Measurements from ENCODE around the gene ACTN2. TPM values are rescaled to one million over a fixed set of nuclear protein-coding genes. Genes with fewer than 3 reads are reported as not detected.

ACTN2 gene
- total RNA-seq, 2 experiments from 2014 or later = 0.28 TPM; not detected in 1

DNA sequence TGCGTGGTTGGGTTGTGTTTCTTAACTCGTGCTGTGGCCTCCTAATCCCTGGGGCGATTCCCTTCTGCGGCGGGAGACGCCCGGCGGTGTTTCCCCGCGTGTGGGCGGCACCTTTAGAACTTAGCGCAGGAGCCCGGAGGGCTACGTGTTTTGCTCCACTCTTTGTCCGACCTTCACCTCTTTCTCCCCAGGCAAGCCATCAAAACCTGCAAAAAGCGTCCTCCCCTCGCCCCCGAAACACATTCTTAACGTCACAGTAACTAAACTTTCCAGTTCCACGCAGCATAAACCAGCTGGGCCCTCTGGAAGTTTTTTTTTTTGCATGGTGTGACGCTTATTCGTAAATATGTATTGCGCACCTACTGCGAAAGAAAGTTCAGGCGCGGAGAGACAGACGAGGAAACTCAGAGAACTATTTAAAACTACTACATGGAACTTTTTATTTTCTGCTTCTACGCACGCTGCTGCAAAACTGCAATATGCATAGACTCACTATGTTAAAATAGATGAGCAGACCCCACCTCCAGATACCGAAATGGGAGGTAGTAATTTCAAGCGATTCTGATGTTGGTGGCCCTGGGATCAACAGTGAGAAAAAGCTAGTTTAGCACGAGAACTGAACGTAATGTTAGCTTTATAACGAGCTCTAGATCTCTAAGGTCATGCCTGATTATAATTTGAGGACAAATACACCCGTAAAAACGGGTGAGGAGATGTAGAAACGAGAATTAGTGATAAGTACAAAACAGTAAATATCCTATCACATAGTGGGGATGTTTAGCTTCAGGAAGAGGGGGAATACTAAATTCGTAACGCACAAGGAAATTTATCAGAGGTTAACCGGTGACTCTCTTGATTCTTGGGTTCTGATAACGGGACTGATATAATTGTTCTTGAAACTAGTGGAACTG lies 109.7 kb downstream of the ACTN2 start:
- H3K27me3 ChIP-seq (ENCODE audit: control insufficient read depth in 1 of 2, insufficient read depth in 2 of 2, low read length in 2 of 2) = peaks cover 0 to 4% of the 10 kb centered on the region in 2 experiments
- CTCF ChIA-PET = interaction anchor here (1.6 kb wide), 1 partner anchor 36 kb away, joined by 5 read pairs; no protein-coding TSS in a partner anchor

DNA sequence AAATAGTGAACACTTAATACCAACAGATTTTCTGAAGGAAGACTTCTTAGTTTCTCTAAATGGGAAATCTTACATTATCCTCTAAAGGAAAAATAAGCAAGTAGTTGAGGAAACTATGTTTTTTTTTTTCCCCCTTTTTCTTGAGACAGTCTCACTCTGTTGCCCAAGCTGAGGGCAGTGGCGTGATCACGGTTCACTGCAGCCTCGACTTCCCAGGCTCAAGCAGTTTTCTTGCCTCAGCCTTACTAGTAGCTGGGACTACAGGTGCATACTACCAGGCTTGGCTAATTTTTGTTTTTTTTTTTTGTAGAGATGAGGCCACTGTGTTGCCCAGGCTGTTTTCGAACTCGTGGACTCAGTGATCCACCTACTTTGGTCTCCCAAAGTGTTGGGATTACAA lies 112.7 kb downstream of the ACTN2 start:
- Mint-ChIP-seq H3K4me1 (ENCODE audit: low read depth) (peaks cover 83% of the 10 kb centered on the region), H3K36me3 (ENCODE audit: low read depth) (peaks cover 51% of the 10 kb centered on the region), H3K27me3 (no peaks in the 10 kb centered on the region), H3K27ac (no peak overlapping the region), H3K4me3 (no peak overlapping the region), H3K9me3 (no peaks in the 10 kb centered on the region)
- CTCF ChIA-PET = interaction anchor here (1.7 kb wide), 1 partner anchor 11 kb away, joined by 3 read pairs; no protein-coding TSS in a partner anchor
- TF ChIP-seq, protein P1, sequence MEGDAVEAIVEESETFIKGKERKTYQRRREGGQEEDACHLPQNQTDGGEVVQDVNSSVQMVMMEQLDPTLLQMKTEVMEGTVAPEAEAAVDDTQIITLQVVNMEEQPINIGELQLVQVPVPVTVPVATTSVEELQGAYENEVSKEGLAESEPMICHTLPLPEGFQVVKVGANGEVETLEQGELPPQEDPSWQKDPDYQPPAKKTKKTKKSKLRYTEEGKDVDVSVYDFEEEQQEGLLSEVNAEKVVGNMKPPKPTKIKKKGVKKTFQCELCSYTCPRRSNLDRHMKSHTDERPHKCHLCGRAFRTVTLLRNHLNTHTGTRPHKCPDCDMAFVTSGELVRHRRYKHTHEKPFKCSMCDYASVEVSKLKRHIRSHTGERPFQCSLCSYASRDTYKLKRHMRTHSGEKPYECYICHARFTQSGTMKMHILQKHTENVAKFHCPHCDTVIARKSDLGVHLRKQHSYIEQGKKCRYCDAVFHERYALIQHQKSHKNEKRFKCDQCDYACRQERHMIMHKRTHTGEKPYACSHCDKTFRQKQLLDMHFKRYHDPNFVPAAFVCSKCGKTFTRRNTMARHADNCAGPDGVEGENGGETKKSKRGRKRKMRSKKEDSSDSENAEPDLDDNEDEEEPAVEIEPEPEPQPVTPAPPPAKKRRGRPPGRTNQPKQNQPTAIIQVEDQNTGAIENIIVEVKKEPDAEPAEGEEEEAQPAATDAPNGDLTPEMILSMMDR (IDR thresholded peaks at IDR 0.05) = no peak
- Histone ChIP-seq H3K4me3 (ENCODE audit: low read length) (no peak overlapping the region), H3K27ac (ENCODE audit: low read depth in 1 of 2, low read length in 2 of 2) (no peak overlapping the region), H3K36me3 (ENCODE audit: insufficient read depth, low read length) (peaks cover 16% of the 10 kb centered on the region), H3K4me1 (ENCODE audit: insufficient read depth, low read length) (peaks cover 23% of the 10 kb centered on the region), H3K9me3 (ENCODE audit: control insufficient read depth in 1 of 2, insufficient read depth in 1 of 2, low read length in 2 of 2) (no peaks in the 10 kb centered on the region), H3K27me3 (ENCODE audit: control insufficient read depth in 1 of 2, insufficient read depth in 2 of 2, low read length in 2 of 2) (no peaks in the 10 kb centered on the region)
- DNase-seq = no peak
- intact Hi-C loops (cut with DNase I, micrococcal nuclease) = loop anchor here in 1 of 2 experiments (5.0 to 10.0 kb wide), 3 partner anchors 277 to 1284 kb away; partner anchors contain the start of genes LGALS8 and LYST
- POLR2A ChIA-PET = no interaction called here
- ATAC-seq (ENCODE audit: poor library complexity) = no peak

More for the DNA sequence above, 109.7 kb downstream of the ACTN2 start:
- Histone ChIP-seq H3K4me1 (ENCODE audit: insufficient read depth, low read length) (peaks cover 23% of the 10 kb centered on the region), H3K9me3 (ENCODE audit: control insufficient read depth in 1 of 2, insufficient read depth in 1 of 2, low read length in 2 of 2) (no peaks in the 10 kb centered on the region), H3K27ac (ENCODE audit: low read depth in 1 of 2, low read length in 2 of 2) (peak overlapping the region; percentile 88 to 99), H3K4me3 (ENCODE audit: low read length) (peak overlapping the region; percentile 89), H3K36me3 (ENCODE audit: insufficient read depth, low read length) (peaks cover 6% of the 10 kb centered on the region)
- Mint-ChIP-seq H3K27me3 (peaks cover 8% of the 10 kb centered on the region), H3K9me3 (no peaks in the 10 kb centered on the region), H3K36me3 (ENCODE audit: low read depth) (peaks cover 27% of the 10 kb centered on the region), H3K27ac (peak overlapping the region; percentile 97), H3K4me3 (peak overlapping the region; percentile 92), H3K4me1 (ENCODE audit: low read depth) (peaks cover 54% of the 10 kb centered on the region)
- intact Hi-C loops (cut with DNase I, micrococcal nuclease) = loop anchor here in 1 of 2 experiments (2.0 to 10.0 kb wide), 4 partner anchors 274 to 1281 kb away; partner anchors contain the start of genes ERO1B, LGALS8 and LYST
- TF ChIP-seq, protein P1 (IDR thresholded peaks at IDR 0.05) = no peak
- ATAC-seq (ENCODE audit: poor library complexity) (peak; percentile 28), DNase-seq (peak in 5 of 14 experiments; percentile 55 to 91 (median 66))
- POLR2A ChIA-PET = interaction anchor here (0.6 to 2.0 kb wide), 9 partner anchors 10 to 1291 kb away, joined by 3 to 6 read pairs (median 3); partner anchors contain the start of gene ERO1B

DNA sequence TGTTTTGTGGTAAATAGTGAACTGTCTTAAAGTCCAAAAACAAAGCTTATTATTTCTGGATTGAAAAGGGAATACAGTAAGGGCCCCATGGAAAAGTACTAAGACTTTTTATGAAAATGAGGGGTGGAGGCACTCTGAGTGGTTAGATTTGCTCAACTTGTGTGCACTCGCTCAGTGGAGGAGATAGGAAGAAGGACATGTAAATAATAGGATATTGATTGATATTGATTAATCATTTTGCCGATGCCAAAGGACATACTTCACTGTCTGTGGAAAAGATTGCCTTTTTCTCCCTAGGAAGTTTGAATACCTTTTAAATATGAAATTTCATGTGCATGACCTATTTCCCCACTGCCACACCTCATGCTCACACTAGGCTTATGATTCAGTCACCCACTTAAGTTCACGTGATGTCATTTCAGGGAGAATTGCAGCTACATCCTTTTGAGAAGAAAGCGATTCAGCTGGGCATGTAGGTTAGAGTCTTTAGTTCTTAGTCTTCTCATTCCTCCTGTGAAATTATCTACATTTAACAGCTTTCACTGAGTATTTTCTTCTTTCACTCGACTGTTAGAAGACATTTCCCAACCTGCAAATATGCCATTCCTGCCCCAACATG lies 113.8 kb downstream of the ACTN2 start:
- TF ChIP-seq, protein P1 (IDR thresholded peaks at IDR 0.05) = no peak
- H3K4me3 Mint-ChIP-seq = no peak overlapping the region
- CTCF ChIA-PET = interaction anchor here (1.7 kb wide), 1 partner anchor 12 kb away, joined by 3 read pairs; no protein-coding TSS in a partner anchor
- no peak overlapping the region for H3K27ac ChIP-seq (ENCODE audit: low read depth in 1 of 2, low read length in 2 of 2)
- ATAC-seq (ENCODE audit: poor library complexity) (no peak), DNase-seq (no peak)
- no peak overlapping the region for H3K4me3 ChIP-seq (ENCODE audit: low read length)
- H3K36me3 Mint-ChIP-seq (ENCODE audit: low read depth) = peaks cover 57% of the 10 kb centered on the region
- peaks cover 19% of the 10 kb centered on the region for H3K4me1 ChIP-seq (ENCODE audit: insufficient read depth, low read length)
- POLR2A ChIA-PET = no interaction called here
- intact Hi-C loops (cut with DNase I, micrococcal nuclease) = no loop called here
- H3K27me3 ChIP-seq (ENCODE audit: control insufficient read depth in 1 of 2, insufficient read depth in 2 of 2, low read length in 2 of 2) = no peaks in the 10 kb centered on the region
- H3K9me3 ChIP-seq (ENCODE audit: control insufficient read depth in 1 of 2, insufficient read depth in 1 of 2, low read length in 2 of 2) = no peaks in the 10 kb centered on the region
- H3K27me3 Mint-ChIP-seq = no peaks in the 10 kb centered on the region
- H3K4me1 Mint-ChIP-seq (ENCODE audit: low read depth) = peaks cover 80% of the 10 kb centered on the region
- no peaks in the 10 kb centered on the region for H3K9me3 Mint-ChIP-seq
- H3K36me3 ChIP-seq (ENCODE audit: insufficient read depth, low read length) = peaks cover 27% of the 10 kb centered on the region
- H3K27ac Mint-ChIP-seq = no peak overlapping the region

All from CD4-positive, alpha-beta T cell (primary cell).